IMR-90 (cell line): ENCODE measurements around the gene SCGB1A1. TPM values are rescaled to one million over a fixed set of nuclear protein-coding genes. Genes with fewer than 3 reads are reported as not detected.

Experiments
- ATAC-seq: fragments of 200-7000 bp; cut with Tn5 transposase; 2 replicates; pipeline ENCODE4 v1.9.1; 2020; ENCODE audit warnings: low read depth, mild to moderate bottlenecking, moderate library complexity
- BruUV-seq: library from RNA; stranded (reverse); fragments of 400-500 nt; replicated peaks from 2 replicates; lab custom pipeline; 2021; lab: Mats Ljungman, UMichigan
- CTCF ChIA-PET: fragments of 300-600 bp; formaldehyde crosslinking; extraction: SDS; loops from one replicate; lab custom pipeline; 2021; ENCODE audit warnings: antibody characterized with exemption; lab: Yijun Ruan, JAX
- POLR2A ChIA-PET: fragments of 300-600 bp; sonication (Branson Sonifier 250); formaldehyde crosslinking; loops from one replicate; lab custom pipeline; 2022; ENCODE audit warnings: antibody characterized with exemption; ENCODE audit not compliant: unreplicated experiment; lab: Charles Lee
- DNase-seq: peaks from one replicate; pipeline ENCODE4 v3.0.0; 2013
- H2AFZ ChIP-seq: replicated peaks from 2 replicates; pipeline ENCODE3; 2013; ENCODE audit warnings: low read length, mild to moderate bottlenecking; ENCODE audit not compliant: poor library complexity
- H2AK5ac ChIP-seq: 2 replicates; pipeline ENCODE4 v1.6.1; 2013; ENCODE audit warnings: low read depth, low read length, inconsistent platforms
- H2AK9ac ChIP-seq: replicated peaks from 2 replicates; pipeline ENCODE3; 2013; ENCODE audit warnings: mild to moderate bottlenecking, low read depth, low read length, moderate library complexity; ENCODE audit not compliant: poor library complexity
- H2BK120ac ChIP-seq: 2 replicates; pipeline ENCODE4 v1.6.1; 2013; ENCODE audit warnings: low read depth, low read length, inconsistent platforms
- H2BK15ac ChIP-seq: 3 replicates; pipeline ENCODE4 v1.6.1; 2013; ENCODE audit warnings: low read depth, low read length, inconsistent platforms
- H2BK20ac ChIP-seq: 2 replicates; pipeline ENCODE4 v1.6.1; 2013; ENCODE audit warnings: low read depth, mild to moderate bottlenecking, inconsistent platforms, low read length, moderate library complexity
- H2BK5ac ChIP-seq: 2 replicates; pipeline ENCODE4 v1.6.1; 2013; ENCODE audit warnings: mild to moderate bottlenecking, low read depth, low read length, inconsistent platforms; ENCODE audit not compliant: poor library complexity, severe bottlenecking
- H3K14ac ChIP-seq: replicated peaks from 2 replicates; pipeline ENCODE4 v1.6.1; 2013; ENCODE audit warnings: low read depth, low read length, inconsistent platforms
- H3K18ac ChIP-seq: 2 replicates; pipeline ENCODE4 v1.6.1; 2013; ENCODE audit warnings: low read depth, low read length, control low read depth
- H3K23ac ChIP-seq: 2 replicates; pipeline ENCODE4 v1.6.1; 2013; ENCODE audit warnings: low read depth, low read length, inconsistent platforms
- H3K27ac ChIP-seq: 2 replicates; pipeline ENCODE4 v1.5.1; 2013; ENCODE audit warnings: mild to moderate bottlenecking, control low read depth, low read length; ENCODE audit not compliant: insufficient read depth
- H3K27me3 ChIP-seq: 2 replicates; pipeline ENCODE4 v1.6.1; 2013; ENCODE audit warnings: low read length; ENCODE audit not compliant: control insufficient read depth, insufficient read depth
- H3K36me3 ChIP-seq: 2 replicates; pipeline ENCODE4 v1.6.1; 2013; ENCODE audit warnings: low read length, mixed read lengths; ENCODE audit not compliant: control insufficient read depth, insufficient read depth
- H3K4ac ChIP-seq: 2 replicates; pipeline ENCODE4 v1.6.1; 2013; ENCODE audit warnings: low read depth, low read length, inconsistent platforms
- H3K4me1 ChIP-seq: 2 replicates; pipeline ENCODE4 v1.6.1; 2013; ENCODE audit warnings: low read length, mixed read lengths; ENCODE audit not compliant: control insufficient read depth, insufficient read depth
- H3K4me2 ChIP-seq: 2 replicates; pipeline ENCODE4 v1.6.1; 2013; ENCODE audit warnings: low read depth, mild to moderate bottlenecking, control low read depth, low read length, moderate library complexity
- H3K4me3 ChIP-seq: 2 replicates; pipeline ENCODE4 v1.5.1; 2013; ENCODE audit warnings: low read depth, mild to moderate bottlenecking, control low read depth, low read length, moderate library complexity; ENCODE audit not compliant: insufficient read depth
- H3K56ac ChIP-seq: 2 replicates; pipeline ENCODE4 v1.6.1; 2013; ENCODE audit warnings: low read length, inconsistent platforms; ENCODE audit not compliant: insufficient read depth; ENCODE audit errors: extremely low read depth
- H3K79me1 ChIP-seq, 2 experiments: 2 replicates each; pipeline ENCODE4 v1.6.1; 2013; ENCODE audit warnings: low read length in 2 of 2, inconsistent platforms in 1 of 2, low read depth in 1 of 2
- H3K9ac ChIP-seq: 2 replicates; pipeline ENCODE4 v1.6.1; 2013; ENCODE audit warnings: low read depth, low read length, control low read depth
- H3K9me1 ChIP-seq: 2 replicates; pipeline ENCODE4 v1.6.1; 2013; ENCODE audit warnings: low read length, inconsistent platforms; ENCODE audit not compliant: insufficient read depth
- H3K9me3 ChIP-seq: 2 replicates; pipeline ENCODE4 v1.6.1; 2013; ENCODE audit warnings: low read length; ENCODE audit not compliant: control insufficient read depth, insufficient read depth
- H4K20me1 ChIP-seq: 2 replicates; pipeline ENCODE4 v1.6.1; 2013; ENCODE audit warnings: low read length, inconsistent platforms; ENCODE audit not compliant: insufficient read depth
- H4K5ac ChIP-seq: 2 replicates; pipeline ENCODE4 v1.6.1; 2013; ENCODE audit warnings: mild to moderate bottlenecking, low read depth, low read length, control low read depth
- H4K8ac ChIP-seq, 2 experiments: 2 replicates each; pipeline ENCODE4 v1.6.1; 2013; ENCODE audit warnings: low read depth in 2 of 2, low read length in 2 of 2, control low read depth in 1 of 2, inconsistent platforms in 1 of 2
- H4K91ac ChIP-seq: 2 replicates; pipeline ENCODE4 v1.6.1; 2013; ENCODE audit warnings: low read depth, low read length, inconsistent platforms; ENCODE audit not compliant: insufficient read depth
- BHLHE40 ChIP-seq: fragments of 150-350 bp; IDR thresholded peaks from 2 replicates; pipeline ENCODE4 v1.6.1; 2016; ENCODE audit warnings: mild to moderate bottlenecking, low read depth, low read length
- CEBPB ChIP-seq: IDR thresholded peaks from 2 replicates; pipeline ENCODE4 v1.6.1; 2012; ENCODE audit warnings: low read depth, low read length, improper control_type of control experiment
- CHD1 ChIP-seq: IDR thresholded peaks from 2 replicates; pipeline ENCODE4 v1.6.1; 2012; ENCODE audit warnings: low read depth, low read length, improper control_type of control experiment
- FOS ChIP-seq: fragments of 150-350 bp; IDR thresholded peaks from 2 replicates; pipeline ENCODE4 v1.6.1; 2016; ENCODE audit warnings: low read depth, low read length
- MAFK ChIP-seq: IDR thresholded peaks from 2 replicates; pipeline ENCODE4 v1.6.1; 2012; ENCODE audit warnings: low read depth, low read length, improper control_type of control experiment
- MAZ ChIP-seq: IDR thresholded peaks from 2 replicates; pipeline ENCODE4 v1.6.1; 2012; ENCODE audit warnings: low read depth, mild to moderate bottlenecking, low read length, improper control_type of control experiment, moderate library complexity, borderline replicate concordance
- MXI1 ChIP-seq: IDR thresholded peaks from 2 replicates; pipeline ENCODE4 v1.6.1; 2012; ENCODE audit warnings: low read depth, mild to moderate bottlenecking, low read length, moderate library complexity, borderline replicate concordance
- NFE2L2 ChIP-seq: fragments of 150-350 bp; IDR thresholded peaks from 2 replicates; pipeline ENCODE4 v1.6.1; 2016; ENCODE audit warnings: low read depth, mild to moderate bottlenecking, low read length
- POLR2A ChIP-seq: IDR thresholded peaks from 2 replicates; pipeline ENCODE4 v1.6.1; 2012; ENCODE audit warnings: mild to moderate bottlenecking, low read depth, low read length
- RAD21 ChIP-seq: IDR thresholded peaks from 2 replicates; pipeline ENCODE4 v1.6.1; 2012; ENCODE audit warnings: low read length, improper control_type of control experiment
- RCOR1 ChIP-seq: IDR thresholded peaks from 2 replicates; pipeline ENCODE4 v1.6.1; 2012; ENCODE audit warnings: mild to moderate bottlenecking, low read length, improper control_type of control experiment; ENCODE audit not compliant: insufficient replicate concordance
- RFX5 ChIP-seq: IDR thresholded peaks from 2 replicates; pipeline ENCODE4 v1.8.0; 2012; ENCODE audit warnings: low read depth, mild to moderate bottlenecking, low read length, moderate library complexity
- SMC3 ChIP-seq: fragments of 150-350 bp; IDR thresholded peaks from 2 replicates; pipeline ENCODE4 v1.6.1; 2016; ENCODE audit warnings: low read depth, mild to moderate bottlenecking, antibody characterized with exemption, low read length, moderate library complexity
- WGBS, 2 experiments: methylation state at CpG; one replicate each; pipeline versions ENCODE4 v1.1.5 to v1.1.7; 2013; ENCODE audit warnings: missing lambda C conversion rate in 2 of 2; ENCODE audit not compliant: insufficient read length in 1 of 2; ENCODE audit errors: extremely low coverage in 2 of 2; 5-methylcytosine and 5-hydroxymethylcytosine counted together
- dilution Hi-C: fragments of 300-500 bp; cut with HindIII; formaldehyde crosslinking; loops from one replicate; pipeline ENCODE4 v1.14.3; 2018; ENCODE audit warnings: low sequenced_read_pairs; ENCODE audit not compliant: unreplicated experiment
- in situ Hi-C: fragments of 300-500 bp; cut with MboI; formaldehyde crosslinking; loops from 3 replicates; pipeline ENCODE4 v1.14.3; 2019; ENCODE audit warnings: low sequenced_read_pairs, inconsistent platforms, mixed read lengths
- intact Hi-C: fragments of 100-400 bp; cut with micrococcal nuclease; formaldehyde crosslinking; loops from 2 replicates; pipeline ENCODE4 v1.10.0; 2022
- polyA plus RNA-seq, 3 experiments: library from polyadenylated mRNA; depleted of rRNA; stranded (reverse); fragments of >200 nt; gene quantifications; 2 replicates each; pipeline ENCODE4 v1.2.3, GENCODE V29; 2012; ENCODE audit warnings: low replicate concordance in 1 of 3
- total RNA-seq: library from RNA; depleted of rRNA; stranded (reverse); fragments of >200 nt; gene quantifications from 2 replicates; pipeline ENCODE4 v1.2.3, GENCODE V29; 2012
- TF ChIP-seq, protein P1 (sequence below): fragments of 150-350 bp; IDR thresholded peaks from 2 replicates; pipeline ENCODE4 v1.6.1; 2017; ENCODE audit warnings: mild to moderate bottlenecking, antibody characterized with exemption, low read length, low read depth
- TF ChIP-seq, protein P2 (sequence below): fragments of 150-350 bp; IDR thresholded peaks from 2 replicates; pipeline ENCODE4 v1.6.1; 2016; ENCODE audit warnings: low read depth, mild to moderate bottlenecking, low read length, moderate library complexity, borderline replicate concordance
- TF ChIP-seq, protein P3 (sequence below): conservative IDR thresholded peaks from 2 replicates; pipeline ENCODE4 v1.5.1; 2012; ENCODE audit warnings: mild to moderate bottlenecking, low read depth, low read length, improper control_type of control experiment

Gene SCGB1A1
- total and polyA plus RNA-seq, 2 of the 4 experiments (the other 2 are of a cell fraction) = not detected

DNA sequence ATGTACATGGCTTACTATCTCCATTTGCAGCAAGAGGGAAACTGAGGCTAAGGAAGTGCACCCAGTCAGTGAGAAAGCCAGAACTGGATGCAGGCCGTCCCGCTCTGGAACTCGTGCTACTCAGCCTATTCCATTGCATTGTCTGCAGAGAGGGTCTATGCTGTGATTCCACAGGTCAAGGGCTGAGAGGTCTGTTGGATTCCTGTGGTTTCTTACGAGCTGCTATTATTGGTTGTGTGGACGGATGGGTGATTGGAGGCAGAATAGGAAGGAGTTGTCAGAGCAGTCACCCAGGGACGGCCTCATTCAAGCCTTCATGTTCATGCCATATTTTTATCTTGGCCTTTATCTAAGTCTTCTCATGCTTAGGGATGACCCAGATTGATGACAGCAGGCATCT, 33.4 kb downstream of the SCGB1A1 start:
- Histone ChIP-seq H4K8ac (no peak overlapping the region), H3K56ac (no peak overlapping the region), H2BK120ac (no peak overlapping the region), H2BK20ac (no peak overlapping the region), H3K36me3 (no peaks in the 10 kb centered on the region), H3K23ac (no peak overlapping the region), H3K9ac (no peak overlapping the region), H3K9me1 (peaks cover 6% of the 10 kb centered on the region; the same call in 1 of the 2 replicates), H2AK9ac (no peak overlapping the region), H3K4me3 (no peak overlapping the region), H3K9me3 (peaks cover 2% of the 10 kb centered on the region), H3K4ac (no peak overlapping the region), H3K14ac (no peak overlapping the region), H3K18ac (no peak overlapping the region), H2BK15ac (no peak overlapping the region), H2AK5ac (no peak overlapping the region), H4K91ac (no peak overlapping the region), H3K4me2 (no peak overlapping the region), H3K4me1 (no peaks in the 10 kb centered on the region), H3K27me3 (no peaks in the 10 kb centered on the region), H3K79me1 (no peaks in the 10 kb centered on the region), H2AFZ (no peak overlapping the region), H4K20me1 (no peaks in the 10 kb centered on the region), H4K5ac (no peak overlapping the region), H2BK5ac (no peak overlapping the region), H3K27ac (no peak overlapping the region)
- WGBS, 2 experiments = 50% methylated on average over 1 of the region's 6 CpGs; no CpG with 5 or more reads in 1 of the 2 experiments
- in situ Hi-C loops = no loop called here
- dilution Hi-C loops = no loop called here
- TF ChIP-seq, protein P1, sequence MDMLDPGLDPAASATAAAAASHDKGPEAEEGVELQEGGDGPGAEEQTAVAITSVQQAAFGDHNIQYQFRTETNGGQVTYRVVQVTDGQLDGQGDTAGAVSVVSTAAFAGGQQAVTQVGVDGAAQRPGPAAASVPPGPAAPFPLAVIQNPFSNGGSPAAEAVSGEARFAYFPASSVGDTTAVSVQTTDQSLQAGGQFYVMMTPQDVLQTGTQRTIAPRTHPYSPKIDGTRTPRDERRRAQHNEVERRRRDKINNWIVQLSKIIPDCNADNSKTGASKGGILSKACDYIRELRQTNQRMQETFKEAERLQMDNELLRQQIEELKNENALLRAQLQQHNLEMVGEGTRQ = no peak
- TF ChIP-seq FOS (no peak), CHD1 (no peak), RFX5 (no peak), NFE2L2 (no peak), POLR2A (no peak), RAD21 (no peak), BHLHE40 (no peak), SMC3 (no peak), CEBPB (no peak), MAZ (no peak), RCOR1 (no peak), MXI1 (no peak), MAFK (no peak)
- TF ChIP-seq, protein P2, sequence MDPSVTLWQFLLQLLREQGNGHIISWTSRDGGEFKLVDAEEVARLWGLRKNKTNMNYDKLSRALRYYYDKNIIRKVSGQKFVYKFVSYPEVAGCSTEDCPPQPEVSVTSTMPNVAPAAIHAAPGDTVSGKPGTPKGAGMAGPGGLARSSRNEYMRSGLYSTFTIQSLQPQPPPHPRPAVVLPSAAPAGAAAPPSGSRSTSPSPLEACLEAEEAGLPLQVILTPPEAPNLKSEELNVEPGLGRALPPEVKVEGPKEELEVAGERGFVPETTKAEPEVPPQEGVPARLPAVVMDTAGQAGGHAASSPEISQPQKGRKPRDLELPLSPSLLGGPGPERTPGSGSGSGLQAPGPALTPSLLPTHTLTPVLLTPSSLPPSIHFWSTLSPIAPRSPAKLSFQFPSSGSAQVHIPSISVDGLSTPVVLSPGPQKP = no peak
- TF ChIP-seq, protein P3, sequence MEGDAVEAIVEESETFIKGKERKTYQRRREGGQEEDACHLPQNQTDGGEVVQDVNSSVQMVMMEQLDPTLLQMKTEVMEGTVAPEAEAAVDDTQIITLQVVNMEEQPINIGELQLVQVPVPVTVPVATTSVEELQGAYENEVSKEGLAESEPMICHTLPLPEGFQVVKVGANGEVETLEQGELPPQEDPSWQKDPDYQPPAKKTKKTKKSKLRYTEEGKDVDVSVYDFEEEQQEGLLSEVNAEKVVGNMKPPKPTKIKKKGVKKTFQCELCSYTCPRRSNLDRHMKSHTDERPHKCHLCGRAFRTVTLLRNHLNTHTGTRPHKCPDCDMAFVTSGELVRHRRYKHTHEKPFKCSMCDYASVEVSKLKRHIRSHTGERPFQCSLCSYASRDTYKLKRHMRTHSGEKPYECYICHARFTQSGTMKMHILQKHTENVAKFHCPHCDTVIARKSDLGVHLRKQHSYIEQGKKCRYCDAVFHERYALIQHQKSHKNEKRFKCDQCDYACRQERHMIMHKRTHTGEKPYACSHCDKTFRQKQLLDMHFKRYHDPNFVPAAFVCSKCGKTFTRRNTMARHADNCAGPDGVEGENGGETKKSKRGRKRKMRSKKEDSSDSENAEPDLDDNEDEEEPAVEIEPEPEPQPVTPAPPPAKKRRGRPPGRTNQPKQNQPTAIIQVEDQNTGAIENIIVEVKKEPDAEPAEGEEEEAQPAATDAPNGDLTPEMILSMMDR = no peak
- ATAC-seq (no peak), DNase-seq (no peak)
- intact Hi-C loops = no loop called here
- POLR2A ChIA-PET = no interaction called here
- no TSS peak for BruUV-seq
- CTCF ChIA-PET = no interaction called here
